ENCODE measurements around the gene ART5. TPM values are rescaled to one million over a fixed set of nuclear protein-coding genes. Genes with fewer than 3 reads are reported as not detected.

The ART5 gene
- total and polyA plus RNA-seq, 2 experiments from 2014 or later, result 6.4 to 12.9 TPM

DNA sequence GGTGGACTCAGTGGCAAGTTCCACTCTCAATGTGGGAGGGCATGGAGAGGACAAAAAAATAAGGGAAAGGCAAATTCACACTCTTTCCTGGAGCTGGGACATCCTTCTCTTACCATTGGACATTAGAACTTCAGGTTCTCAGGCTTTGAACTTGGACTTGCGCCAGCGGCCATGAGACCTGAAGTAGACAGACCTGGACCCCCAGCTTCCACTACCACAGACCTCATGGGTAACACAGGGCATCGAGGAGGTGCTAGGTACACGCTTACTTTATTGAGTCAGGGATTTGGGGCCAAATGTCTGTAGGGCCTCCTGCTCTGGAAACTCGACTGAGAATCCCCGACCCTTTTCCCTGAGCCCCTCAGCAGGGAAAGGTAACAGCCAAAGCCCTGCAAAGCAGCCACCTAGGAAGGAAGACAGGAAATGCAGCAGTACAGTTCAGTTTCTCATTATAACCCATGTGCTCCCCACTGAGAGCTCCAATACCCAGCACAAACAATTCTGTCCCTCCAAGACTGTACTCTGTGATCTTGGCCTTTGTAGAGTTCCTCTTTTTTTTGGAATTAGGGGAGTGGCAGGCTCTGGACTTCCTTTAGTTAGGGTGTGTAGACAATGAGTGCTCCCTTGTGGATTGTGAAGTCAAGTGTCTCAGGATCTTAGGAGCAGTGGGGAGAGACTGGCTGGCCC is 23.7 kb upstream of the ART5 start (continued):
- TF ChIP-seq CREB1 (CRISPR knock-in tag; IDR thresholded peaks at IDR 0.05; ENCODE audit: low read depth) (no peak), POLR2AphosphoS5 (IDR thresholded peaks at IDR 0.05; ENCODE audit: low read depth) (no peak), ZNF331 (CRISPR knock-in tag; IDR thresholded peaks at IDR 0.05; ENCODE audit: low read depth) (no peak), EZH2phosphoT487 (IDR thresholded peaks at IDR 0.05; ENCODE audit: unreplicated experiment) (no peak), NANOG (IDR thresholded peaks at IDR 0.05; ENCODE audit: borderline replicate concordance) (no peak)
- TF ChIP-seq, protein P1, sequence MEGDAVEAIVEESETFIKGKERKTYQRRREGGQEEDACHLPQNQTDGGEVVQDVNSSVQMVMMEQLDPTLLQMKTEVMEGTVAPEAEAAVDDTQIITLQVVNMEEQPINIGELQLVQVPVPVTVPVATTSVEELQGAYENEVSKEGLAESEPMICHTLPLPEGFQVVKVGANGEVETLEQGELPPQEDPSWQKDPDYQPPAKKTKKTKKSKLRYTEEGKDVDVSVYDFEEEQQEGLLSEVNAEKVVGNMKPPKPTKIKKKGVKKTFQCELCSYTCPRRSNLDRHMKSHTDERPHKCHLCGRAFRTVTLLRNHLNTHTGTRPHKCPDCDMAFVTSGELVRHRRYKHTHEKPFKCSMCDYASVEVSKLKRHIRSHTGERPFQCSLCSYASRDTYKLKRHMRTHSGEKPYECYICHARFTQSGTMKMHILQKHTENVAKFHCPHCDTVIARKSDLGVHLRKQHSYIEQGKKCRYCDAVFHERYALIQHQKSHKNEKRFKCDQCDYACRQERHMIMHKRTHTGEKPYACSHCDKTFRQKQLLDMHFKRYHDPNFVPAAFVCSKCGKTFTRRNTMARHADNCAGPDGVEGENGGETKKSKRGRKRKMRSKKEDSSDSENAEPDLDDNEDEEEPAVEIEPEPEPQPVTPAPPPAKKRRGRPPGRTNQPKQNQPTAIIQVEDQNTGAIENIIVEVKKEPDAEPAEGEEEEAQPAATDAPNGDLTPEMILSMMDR (conservative IDR thresholded peaks at IDR 0.05; ENCODE audit: low read depth in 2 of 2), result no peak
- TF ChIP-seq, protein P2, sequence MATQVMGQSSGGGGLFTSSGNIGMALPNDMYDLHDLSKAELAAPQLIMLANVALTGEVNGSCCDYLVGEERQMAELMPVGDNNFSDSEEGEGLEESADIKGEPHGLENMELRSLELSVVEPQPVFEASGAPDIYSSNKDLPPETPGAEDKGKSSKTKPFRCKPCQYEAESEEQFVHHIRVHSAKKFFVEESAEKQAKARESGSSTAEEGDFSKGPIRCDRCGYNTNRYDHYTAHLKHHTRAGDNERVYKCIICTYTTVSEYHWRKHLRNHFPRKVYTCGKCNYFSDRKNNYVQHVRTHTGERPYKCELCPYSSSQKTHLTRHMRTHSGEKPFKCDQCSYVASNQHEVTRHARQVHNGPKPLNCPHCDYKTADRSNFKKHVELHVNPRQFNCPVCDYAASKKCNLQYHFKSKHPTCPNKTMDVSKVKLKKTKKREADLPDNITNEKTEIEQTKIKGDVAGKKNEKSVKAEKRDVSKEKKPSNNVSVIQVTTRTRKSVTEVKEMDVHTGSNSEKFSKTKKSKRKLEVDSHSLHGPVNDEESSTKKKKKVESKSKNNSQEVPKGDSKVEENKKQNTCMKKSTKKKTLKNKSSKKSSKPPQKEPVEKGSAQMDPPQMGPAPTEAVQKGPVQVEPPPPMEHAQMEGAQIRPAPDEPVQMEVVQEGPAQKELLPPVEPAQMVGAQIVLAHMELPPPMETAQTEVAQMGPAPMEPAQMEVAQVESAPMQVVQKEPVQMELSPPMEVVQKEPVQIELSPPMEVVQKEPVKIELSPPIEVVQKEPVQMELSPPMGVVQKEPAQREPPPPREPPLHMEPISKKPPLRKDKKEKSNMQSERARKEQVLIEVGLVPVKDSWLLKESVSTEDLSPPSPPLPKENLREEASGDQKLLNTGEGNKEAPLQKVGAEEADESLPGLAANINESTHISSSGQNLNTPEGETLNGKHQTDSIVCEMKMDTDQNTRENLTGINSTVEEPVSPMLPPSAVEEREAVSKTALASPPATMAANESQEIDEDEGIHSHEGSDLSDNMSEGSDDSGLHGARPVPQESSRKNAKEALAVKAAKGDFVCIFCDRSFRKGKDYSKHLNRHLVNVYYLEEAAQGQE (IDR thresholded peaks at IDR 0.05; ENCODE audit: unreplicated experiment), result no peak

DNA sequence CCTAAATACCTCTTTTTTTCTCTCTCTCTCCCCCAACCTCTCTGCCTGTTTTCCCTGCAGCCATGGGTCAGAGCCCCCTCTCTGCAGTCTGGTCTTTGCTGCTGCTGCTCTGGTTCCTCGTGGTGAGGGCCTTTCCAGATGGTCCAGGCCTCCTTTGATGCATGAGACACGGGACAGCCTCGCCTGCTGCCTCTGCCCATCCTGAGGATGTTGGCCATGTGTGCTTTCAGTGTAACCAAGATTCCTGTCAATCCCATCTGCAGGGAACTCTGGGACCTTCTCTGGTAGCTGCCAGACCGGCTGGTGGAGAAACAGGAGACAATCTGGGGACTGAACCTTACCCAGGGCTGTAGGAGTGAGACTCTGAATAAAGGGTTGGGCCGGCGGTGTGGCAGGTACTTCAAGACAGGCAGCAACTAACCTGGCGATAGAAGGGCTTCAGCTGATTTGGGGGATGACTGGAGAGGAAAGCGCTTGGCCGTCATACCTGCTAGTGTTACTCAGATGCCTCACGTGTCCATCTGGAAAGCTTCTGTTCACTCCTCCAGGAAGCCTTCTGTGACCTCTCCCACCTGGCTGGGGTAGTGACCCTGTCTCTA is 22.3 kb upstream of the ART5 start:
- DNase-seq (ENCODE audit: low spot score) (no peak), ATAC-seq (no peak)
- H3K36me3 Mint-ChIP-seq (ENCODE audit: low read depth), result peaks cover 15% of the 10 kb centered on the region
- H3K27me3 Mint-ChIP-seq (ENCODE audit: insufficient read depth, low read depth, poor library complexity), result peaks cover 8% of the 10 kb centered on the region
- no peaks in the 10 kb centered on the region for H3K4me1 ChIP-seq (ENCODE audit: insufficient read depth)
- no peak overlapping the region for H3K4me3 Mint-ChIP-seq
- H3K4me3 ChIP-seq, result no peak overlapping the region
- no peaks in the 10 kb centered on the region for H3F3A ChIP-seq (replicated peaks; ENCODE audit: low read depth)
- H3K27ac ChIP-seq (ENCODE audit: low read depth), result no peak overlapping the region
- no peaks in the 10 kb centered on the region for H3K36me3 ChIP-seq (ENCODE audit: insufficient read depth)
- no peaks in the 10 kb centered on the region for H3K9me3 Mint-ChIP-seq
- H3K9me2 ChIP-seq (ENCODE audit: insufficient read depth), result peaks cover 4% of the 10 kb centered on the region; the same call in 1 of the 2 replicates
- TF ChIP-seq, protein P3, sequence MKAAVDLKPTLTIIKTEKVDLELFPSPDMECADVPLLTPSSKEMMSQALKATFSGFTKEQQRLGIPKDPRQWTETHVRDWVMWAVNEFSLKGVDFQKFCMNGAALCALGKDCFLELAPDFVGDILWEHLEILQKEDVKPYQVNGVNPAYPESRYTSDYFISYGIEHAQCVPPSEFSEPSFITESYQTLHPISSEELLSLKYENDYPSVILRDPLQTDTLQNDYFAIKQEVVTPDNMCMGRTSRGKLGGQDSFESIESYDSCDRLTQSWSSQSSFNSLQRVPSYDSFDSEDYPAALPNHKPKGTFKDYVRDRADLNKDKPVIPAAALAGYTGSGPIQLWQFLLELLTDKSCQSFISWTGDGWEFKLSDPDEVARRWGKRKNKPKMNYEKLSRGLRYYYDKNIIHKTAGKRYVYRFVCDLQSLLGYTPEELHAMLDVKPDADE (IDR thresholded peaks at IDR 0.05), result no peak
- no peak for TF ChIP-seq STAT1 (IDR thresholded peaks at IDR 0.05; ENCODE audit: unreplicated experiment)
- TF ChIP-seq EZH2 (IDR thresholded peaks at IDR 0.05; ENCODE audit: low read depth, unreplicated experiment), result no peak
- TF ChIP-seq EZH2phosphoT487 (IDR thresholded peaks at IDR 0.05; ENCODE audit: unreplicated experiment), result no peak
- no peak for TF ChIP-seq ZNF114 (CRISPR knock-in tag; IDR thresholded peaks at IDR 0.05)
- TF ChIP-seq CREB1 (CRISPR knock-in tag; IDR thresholded peaks at IDR 0.05; ENCODE audit: low read depth), result no peak
- H3K4me2 ChIP-seq, result no peak overlapping the region
- no peaks in the 10 kb centered on the region for H3K4me1 Mint-ChIP-seq
- H3K79me2 ChIP-seq (replicated peaks; ENCODE audit: insufficient read depth), result no peaks in the 10 kb centered on the region
- H3K27ac Mint-ChIP-seq, result no peak overlapping the region
- H4K20me1 ChIP-seq (replicated peaks; ENCODE audit: insufficient read depth), result no peaks in the 10 kb centered on the region
- H2AFZ ChIP-seq, result no peak overlapping the region
- H3K27me3 ChIP-seq (ENCODE audit: insufficient read depth), result no peaks in the 10 kb centered on the region

Measured in GM23338 (cell line).